Activated CD8-positive, alpha-beta memory T cell treated with anti-CD3 and anti-CD28 coated beads for 1 hour (primary cell): ENCODE data around the gene MARK1.

Source experiments
- DNase-seq, 2 donors: peaks; one replicate each; pipeline ENCODE4 v3.0.0-alpha.2; 2020; ENCODE audit warnings: low read depth in 1 of 2; ENCODE audit errors: extremely low read depth in 1 of 2

MARK1 gene

DNA sequence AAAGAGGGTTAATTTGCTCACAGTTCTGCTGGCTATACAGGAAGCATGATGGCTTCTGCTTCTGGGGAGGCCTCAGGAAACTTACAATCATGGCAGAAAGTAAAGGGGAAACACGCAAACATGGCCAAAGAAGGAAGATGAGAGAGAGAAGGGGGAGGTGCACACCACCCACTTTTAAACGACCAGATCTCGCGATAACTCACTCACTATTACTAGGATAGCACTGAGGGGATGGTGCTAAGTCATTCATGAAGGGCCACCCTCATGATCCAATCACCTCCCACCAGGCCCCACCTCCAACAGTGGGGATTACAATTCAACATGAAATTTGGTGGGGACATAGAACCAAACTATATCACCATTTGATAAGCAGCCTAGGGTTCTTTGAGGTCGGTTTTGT is 159.9 kb downstream of the MARK1 start:
- DNase-seq, result no peak

DNA sequence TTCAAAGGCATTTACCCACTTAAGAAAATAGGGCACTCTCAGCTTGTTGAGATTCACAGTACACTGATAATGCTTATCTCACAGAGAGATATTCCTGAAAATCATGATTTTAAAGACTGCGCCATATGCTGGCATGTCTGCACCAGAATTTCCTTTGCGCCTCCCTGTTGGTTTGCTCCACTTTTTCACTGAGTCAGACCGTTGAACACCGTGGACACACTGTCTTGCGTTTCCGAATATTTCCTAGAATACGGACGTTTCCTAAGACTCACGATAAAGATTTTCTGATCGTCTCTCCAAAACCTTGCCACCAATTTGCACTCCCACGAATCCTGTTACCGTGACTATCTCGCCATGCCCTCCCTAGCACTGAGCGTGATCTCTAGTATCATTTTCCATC is 161.7 kb downstream of the MARK1 start:
- DNase-seq, result no peak

DNA sequence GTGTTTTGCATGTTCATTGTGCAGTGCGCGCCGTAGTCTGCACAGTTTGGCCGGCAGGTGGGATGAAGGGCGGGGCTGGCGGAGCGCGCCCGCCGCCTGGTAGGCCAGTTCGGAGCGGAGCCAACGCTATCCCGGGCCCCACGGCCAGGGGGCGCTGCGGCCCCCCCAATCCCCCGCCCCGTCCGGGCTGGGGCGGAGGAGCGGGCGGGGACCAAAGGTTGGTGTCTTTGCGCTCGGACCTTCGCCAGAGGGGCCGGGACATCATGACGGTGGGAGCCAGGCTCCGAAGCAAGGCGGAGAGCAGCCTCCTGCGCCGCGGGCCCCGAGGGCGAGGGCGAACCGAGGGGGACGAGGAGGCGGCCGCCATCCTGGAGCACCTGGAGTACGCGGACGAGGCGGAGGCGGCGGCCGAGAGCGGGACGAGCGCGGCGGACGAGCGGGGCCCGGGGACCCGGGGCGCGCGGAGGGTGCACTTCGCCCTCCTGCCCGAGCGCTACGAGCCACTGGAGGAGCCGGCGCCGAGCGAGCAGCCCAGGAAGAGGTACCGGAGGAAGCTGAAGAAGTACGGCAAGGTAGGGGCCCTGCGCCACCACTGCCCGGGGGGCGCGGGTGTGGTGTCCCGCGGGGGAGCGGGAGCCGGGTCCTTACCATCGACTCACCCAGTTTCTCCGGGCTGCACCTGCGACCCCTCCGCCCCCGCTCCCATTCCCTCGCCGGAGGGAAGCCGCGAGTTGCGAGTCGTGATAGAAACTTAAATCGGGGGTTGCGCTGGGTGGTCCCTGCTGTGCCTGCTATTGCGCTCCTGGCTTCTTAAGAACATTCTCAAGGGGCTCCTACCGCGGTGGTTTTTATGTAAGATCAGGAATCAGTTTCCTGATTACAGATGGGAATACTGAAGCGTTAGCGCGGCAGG is 162.5 kb downstream of the MARK1 start, which contains the start of gene C1orf115:
Gene C1orf115, plus strand, starts transcription at position 224 of the 913 bp plus-strand sequence. Its CDS starts 40 bp downstream, at position 264.
- DNase-seq, result peak in 1 of 2 donors; percentile 47

DNA sequence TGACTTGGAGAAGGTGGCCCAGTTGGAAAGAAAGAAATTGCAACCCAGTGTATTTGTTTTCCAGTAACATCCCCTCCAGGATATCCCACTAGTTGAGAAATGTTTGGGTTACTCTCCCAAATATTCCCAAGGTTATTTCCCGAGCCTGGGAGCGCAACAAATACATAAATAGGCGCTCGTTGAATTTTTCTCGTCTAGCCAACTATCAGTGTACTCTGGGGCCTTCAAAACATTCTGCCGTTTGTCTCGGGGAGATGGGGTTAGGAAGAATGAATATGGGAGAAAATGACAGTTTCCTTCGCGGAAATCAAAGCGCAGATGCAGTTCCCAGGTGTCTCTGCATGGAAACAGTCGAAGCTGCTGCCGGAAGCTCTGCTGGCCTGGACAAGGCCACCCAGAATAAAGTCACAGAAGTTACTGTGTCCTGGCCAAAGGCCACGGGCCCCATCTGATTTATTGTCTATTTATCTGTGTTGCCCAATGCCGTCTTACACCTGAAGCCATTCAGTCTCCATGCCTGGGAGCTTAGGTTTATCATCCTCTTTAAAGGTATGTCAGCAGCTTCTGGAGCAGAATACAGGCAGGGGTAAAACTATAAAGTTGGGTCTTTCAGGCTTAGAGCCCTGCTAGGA is 163.2 kb downstream of the MARK1 start:
- DNase-seq, result no peak

DNA sequence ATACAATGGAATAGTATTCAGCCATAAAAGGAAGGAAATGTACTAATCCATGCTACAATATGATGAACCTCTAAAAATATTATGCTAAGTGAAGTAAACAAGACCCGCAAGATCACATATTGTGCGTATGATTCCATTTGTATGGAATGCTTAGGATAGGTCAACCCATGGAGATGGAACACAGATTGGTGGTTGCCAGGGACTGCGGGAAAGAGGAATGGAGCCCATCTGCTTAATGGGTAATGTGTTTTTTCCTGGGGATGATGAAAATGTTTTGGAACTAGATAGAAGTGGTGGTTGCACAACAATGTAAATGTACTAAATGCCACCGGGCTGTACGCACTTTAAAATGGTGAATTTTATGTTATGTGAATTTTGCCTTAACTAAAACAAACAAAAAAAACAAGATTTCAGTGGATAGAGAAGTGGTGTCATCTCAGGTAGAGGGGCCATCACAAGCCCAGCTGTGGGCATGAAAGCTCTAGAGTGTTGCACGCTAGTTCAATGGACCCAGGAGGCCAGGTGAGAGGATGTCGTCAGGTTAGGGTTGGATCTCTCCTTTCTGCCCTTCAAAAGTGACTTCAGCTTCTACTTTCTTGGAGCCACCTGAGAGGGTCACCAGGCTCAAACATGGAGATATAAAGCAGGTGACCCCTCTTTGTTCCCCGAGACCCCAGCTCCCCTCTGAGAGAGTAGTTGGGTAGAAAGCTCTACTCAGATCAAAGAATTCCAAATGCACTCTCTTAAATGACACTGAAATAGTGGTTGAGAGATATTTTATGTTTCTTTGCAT is 164.7 kb downstream of the MARK1 start:
- DNase-seq, result no peak

DNA sequence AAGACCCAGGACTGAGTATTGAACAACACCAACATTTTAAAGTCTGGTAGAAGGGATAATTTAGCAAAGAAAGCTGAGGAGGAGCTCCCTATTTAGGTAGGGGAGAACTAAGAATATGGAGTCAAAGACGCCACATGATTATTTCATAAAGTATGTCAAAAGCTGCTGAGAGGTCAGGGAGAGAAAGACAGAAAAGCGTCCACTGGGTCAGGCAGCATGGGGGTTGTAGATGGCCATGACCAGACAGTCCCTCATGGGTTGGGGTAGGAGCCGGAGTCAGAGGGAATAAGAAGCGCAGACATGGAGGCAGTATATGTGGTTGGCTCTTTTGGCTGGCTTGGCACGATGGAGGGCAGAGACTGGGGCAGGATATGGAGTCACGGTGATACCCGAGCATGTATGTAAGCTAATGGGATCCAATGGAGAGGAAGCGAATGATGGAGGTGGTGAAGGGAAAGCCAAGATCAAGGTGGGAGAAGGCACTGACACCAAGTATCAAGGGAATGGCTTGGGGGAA is 167.0 kb downstream of the MARK1 start:
- DNase-seq, result no peak

DNA sequence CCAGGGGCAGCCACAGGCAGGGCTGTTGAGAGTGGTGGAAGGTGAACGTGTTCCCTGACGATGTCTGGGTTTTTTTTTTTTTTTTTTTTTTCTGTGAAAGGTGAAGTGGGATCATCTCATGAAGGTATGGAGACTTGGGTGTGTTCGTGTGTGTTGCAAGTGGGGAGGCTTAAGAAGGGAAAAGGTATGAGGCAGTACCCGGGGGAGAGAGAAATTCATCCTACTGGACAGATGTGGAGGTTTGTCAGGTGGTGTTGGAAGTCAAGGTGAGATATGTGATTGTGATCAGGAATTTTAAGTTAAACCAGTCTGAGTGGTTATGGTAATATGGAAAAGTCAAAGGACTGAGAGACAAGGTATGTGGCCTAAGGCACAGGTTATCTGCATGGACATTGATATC is 167.5 kb downstream of the MARK1 start:
- DNase-seq, result no peak

DNA sequence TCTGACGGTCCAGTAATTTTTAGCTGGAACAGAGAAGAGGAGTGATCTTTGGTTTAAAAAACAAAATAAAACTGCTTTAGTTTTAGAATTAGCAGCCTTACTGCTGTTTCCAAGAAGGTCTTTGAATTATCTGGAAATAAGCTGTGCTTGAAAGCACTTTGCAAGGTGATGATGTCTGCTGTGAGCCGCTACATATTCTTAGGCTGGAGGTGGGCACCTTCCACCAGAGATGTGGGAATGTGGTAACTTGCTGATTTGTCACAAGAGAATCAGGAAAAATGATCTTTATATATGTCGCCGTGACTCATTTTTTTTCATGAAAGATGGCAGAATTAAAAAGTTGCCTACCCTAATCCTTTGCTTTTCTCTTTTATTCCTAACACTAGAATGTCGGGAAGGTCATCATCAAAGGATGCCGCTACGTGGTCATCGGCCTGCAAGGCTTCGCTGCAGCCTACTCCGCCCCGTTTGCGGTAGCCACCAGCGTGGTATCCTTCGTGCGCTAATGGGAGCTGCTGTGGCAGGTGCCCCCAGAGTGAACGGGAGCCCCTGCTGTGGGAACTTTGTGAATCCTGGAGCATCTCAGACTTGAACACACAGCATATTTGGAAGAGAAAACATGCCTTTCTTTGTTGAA is 168.4 kb downstream of the MARK1 start:
- DNase-seq, result no peak

DNA sequence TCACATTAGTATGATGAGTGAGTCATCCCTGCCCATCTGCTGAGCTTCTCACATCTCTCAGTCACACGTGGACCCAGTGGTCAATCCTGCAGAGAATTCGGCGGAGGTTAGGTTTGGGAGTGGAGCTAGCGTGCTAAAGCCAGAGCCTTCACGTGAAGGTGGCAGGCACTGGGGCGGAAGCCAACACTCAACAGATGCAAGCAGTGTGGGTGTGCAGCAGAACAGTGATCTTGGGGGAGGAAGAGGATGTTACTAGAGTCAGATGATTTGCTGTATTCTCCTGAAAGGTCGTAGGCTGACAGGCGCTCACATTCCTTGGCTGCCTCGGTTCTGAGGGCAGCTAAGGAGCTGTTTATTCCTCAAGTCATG is 168.9 kb downstream of the MARK1 start:
- DNase-seq, result no peak

DNA sequence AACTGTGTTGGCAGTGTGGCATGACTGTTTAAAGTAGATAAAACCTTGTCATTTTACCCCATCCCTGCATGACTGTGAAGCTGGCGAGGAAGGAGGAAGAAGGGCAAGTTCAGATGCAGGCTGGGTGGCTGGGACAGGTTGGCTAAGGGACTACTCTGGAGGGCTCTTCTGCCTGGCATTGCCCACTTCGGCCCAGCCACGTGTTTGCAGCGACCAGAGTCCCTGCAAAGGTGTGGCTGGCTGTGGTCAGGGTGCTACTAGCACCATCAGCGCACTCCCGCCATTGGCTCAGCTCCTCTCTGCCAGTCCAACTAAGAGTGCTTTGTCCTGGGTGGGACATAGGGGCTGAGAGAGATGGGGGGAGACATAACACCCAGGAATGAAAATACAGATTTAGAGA is 169.4 kb downstream of the MARK1 start:
- DNase-seq, result no peak

DNA sequence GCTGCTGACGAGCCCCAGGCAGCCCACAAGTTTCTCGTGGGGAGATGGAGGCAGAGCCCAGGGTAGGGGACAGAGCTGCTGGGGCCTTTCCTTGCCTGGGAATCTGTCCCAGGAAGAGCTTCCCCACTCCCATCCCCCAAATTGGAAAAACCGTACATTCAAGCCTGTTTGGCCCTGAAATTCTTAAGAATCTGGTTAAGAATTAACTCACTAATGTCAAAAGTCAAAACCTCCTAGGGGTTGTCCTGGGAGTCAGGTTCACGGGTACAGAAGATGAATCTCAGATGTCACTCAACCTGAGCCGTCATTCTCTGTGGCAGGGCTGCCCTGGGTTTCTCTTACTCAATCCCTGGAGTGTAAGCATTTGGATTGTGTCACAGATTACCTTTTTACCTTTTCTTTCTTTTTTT is 170.7 kb downstream of the MARK1 start:
- no peak for DNase-seq

DNA sequence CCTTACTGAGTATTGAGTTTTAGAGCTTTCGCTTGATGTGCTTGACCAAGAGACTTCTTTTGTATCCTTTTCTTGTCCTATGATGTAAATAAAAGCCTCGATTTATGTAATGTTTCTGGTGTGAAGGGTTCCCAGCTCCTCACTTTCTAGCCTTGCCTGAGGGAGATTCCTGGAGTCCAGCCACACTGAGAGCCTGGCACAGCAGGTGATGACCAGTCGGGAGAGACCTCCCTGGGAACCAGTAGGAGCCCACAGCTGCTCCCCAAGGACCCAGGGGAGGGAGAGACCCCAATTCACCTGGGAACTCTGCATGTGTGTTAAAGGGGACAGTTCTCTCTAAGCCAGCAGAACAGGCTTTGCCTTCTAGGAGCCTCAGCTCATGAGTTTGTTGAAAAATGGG is 171.1 kb downstream of the MARK1 start:
- DNase-seq, result no peak

DNA sequence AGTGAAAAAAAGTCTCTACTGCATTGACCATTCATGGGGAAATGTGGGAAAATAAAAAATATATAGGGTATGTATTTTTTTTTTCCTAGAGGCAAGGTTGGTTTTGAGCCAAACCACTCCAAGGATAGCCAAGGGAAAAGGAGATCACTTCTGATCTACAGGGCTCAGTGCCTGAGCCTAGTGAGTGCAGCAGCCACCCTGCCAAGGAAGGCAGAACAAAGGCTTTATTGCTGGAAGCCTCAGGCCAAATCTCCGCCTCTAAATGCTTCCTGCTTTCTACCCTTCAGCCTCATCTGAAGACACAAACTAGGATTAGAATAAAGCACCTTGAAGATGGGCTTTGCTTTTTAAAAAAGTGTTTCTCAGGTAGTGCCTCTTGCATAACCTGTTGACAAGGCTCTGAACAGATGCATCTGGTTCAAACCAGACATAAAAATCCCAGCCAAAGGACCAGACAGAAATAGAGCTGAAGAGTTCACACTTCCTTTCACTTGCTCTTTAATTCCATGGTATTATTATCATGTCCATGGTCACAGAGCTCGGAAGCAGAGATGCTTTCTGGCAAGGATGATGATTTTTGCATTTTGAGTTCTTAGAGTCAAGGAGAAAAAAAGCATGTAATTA is 172.7 kb downstream of the MARK1 start:
- no peak for DNase-seq

DNA sequence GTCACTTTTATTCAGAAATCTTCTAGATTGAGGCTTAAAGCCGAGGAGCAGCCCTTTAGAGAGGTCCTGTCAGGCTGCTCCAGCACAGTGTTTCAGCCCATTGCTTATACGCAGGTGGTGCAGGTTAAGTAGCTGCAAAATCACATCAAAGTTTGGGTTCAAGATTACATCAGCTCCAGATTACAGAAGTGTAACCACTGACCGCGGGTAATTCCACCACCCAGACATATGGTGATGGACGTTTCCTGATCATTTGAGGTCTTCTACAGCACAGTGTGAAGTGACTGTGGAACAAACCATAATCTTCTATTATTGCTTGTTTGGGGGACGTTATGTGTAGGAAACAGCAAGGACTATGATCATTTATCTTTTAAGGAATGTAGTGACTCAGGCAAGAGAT is 174.0 kb downstream of the MARK1 start:
- DNase-seq, result no peak

DNA sequence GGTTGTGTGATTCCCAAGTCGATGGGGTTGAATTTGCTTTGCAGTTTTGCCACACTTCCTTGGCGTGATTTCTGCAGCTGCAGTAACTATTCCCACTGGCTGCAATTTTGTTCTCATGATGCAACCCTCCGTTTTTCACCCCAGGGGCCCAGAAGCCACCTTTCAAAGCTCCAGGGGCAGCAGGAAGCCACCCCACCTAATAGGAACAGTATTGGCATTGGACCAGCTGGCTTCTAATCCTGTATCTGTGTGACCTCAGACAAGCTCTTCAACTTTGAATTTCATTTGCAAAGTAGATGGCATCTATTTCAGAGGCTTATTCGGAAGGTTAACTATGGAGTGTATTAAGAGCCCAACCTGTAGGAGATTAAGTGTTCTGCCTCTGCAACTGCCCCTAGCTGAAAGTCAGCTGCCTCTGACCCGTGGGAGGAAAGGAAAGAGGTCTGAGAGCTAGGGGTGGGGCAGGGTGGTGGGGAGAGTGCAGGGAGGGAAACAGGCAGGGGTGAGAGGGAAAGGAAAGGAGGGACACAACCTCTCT is 174.9 kb downstream of the MARK1 start:
- DNase-seq, result no peak

DNA sequence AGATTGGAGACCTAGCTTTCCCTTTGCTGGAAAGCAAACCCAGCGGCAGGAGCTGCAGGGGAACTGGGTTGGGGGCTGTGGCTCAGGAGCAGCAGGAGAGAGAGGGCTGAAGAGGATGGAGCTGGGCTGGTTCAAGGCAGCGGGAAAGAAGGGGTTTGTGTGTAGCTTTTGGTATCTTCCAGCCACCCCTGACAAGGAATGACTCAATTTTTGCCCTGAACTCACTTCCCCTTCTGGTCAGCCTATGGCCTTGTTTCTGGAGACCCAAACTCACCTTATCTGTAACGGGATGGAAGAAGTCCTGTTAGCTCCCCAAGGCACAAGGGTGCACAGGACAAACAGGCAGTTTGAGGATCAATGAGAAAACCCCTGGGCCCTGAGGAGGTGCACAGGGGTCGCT is 175.4 kb downstream of the MARK1 start:
- DNase-seq, result no peak

DNA sequence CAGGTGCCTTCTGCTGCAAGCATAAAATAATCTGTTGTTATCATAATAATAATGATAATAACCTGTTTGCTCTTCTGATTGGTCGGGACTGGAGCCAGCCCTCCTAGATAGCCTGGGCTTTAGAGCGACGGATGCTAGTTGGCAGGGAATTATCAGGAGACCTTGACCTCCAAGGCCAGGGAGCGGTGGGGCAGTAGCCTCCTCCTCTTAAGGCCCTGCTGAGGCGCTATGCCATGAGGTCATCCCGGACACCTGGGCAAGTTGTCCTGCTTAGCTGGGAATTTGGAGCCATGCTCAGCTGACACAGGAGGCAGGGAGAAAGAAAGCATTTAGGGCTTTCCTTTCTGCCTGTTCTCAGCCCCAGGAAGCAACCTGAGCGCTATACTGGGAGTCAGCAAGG is 177.8 kb downstream of the MARK1 start:
- no peak for DNase-seq

DNA sequence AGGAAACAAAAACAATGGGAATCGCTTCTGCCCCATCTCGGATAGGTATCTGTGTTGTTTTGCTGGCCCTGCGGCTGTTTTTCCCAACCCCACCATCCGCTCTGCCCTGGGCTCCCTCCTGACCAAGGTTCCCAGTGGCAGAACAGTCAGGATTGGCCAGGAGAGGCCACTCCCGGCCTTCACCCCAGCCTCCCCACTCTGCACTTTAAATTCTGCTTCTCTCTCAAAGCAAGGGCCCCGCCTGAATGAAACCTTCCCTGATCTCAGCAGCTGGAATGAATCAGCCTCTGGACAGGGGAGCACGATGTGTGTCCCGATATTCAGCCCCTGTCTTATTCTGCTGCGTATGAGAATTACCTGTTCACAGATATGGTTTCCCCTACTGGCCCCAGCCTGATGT is 178.5 kb downstream of the MARK1 start:
- DNase-seq, result no peak

DNA sequence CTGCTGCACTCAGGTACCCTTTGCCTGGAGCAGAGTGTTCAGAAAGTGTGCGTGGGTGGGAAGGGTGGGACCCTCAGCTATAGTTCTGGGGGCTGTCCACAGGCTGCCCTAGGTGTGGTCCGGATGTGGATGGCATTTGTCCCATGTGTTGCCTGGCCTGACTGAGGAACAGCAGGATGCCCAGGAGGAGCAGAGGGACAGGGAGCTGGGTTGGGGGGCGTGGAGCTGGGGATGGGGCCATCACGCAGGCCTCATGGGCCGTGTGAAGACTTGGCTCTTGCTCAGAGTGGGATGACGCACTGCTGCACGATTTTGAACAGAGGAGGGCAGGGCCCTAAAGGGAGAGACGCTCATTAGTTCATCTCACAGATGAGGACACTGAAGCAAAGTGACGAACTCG is 179.2 kb downstream of the MARK1 start:
- no peak for DNase-seq

DNA sequence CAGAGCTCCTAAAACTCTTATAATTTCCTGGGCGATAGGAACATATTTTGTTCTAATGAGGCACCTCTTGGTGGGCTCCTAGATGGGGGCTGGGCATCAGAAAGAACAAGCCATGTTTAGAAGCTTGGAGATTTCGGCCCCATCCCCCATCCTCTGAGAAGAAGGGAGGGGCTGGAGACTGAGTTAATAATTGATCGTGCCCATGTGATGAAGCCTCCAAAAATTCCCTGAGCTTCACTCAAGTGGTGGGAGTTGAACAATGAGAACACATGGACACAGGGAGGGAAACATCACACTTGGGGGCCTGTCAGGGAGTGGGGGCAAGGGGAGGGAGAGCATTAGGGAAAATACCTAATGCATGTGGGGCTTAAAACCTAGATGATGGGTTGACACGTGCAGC is 180.3 kb downstream of the MARK1 start:
- no peak for DNase-seq
